Hepatocyte (in vitro differentiated cells): ENCODE results near the gene SH3RF3. TPM values are rescaled to one million over a fixed set of nuclear protein-coding genes. Genes with fewer than 3 reads are reported as not detected.

Source experiments
- DNase-seq: peaks from one replicate; pipeline ENCODE4 v3.0.0-alpha.2; 2016; ENCODE audit warnings: low spot score
- H2AFZ ChIP-seq: fragments of 200-600 bp; sonication (generic); 2 replicates; pipeline ENCODE4 v1.6.0; 2016; ENCODE audit warnings: antibody characterized with exemption, mild to moderate bottlenecking
- H3K27ac ChIP-seq: fragments of 200-600 bp; sonication (generic); 2 replicates; pipeline ENCODE4 v1.5.1; 2016; ENCODE audit warnings: mild to moderate bottlenecking
- H3K27me3 ChIP-seq: fragments of 200-600 bp; sonication (generic); 2 replicates; pipeline ENCODE4 v1.6.1; 2016
- H3K36me3 ChIP-seq: fragments of 200-600 bp; sonication (generic); replicated peaks from 2 replicates; pipeline ENCODE4 v1.5.1; 2016; ENCODE audit warnings: low read depth; ENCODE audit not compliant: insufficient read depth
- H3K4me1 ChIP-seq: fragments of 200-600 bp; sonication (generic); 2 replicates; pipeline ENCODE4 v1.5.1; 2016; ENCODE audit warnings: mild to moderate bottlenecking, moderate library complexity; ENCODE audit not compliant: insufficient read depth
- H3K4me2 ChIP-seq: fragments of 200-600 bp; sonication (generic); 2 replicates; pipeline ENCODE4 v1.6.0; 2016
- H3K4me3 ChIP-seq: fragments of 200-600 bp; sonication (generic); 2 replicates; pipeline ENCODE4 v1.5.1; 2016; ENCODE audit warnings: mild to moderate bottlenecking
- H3K79me2 ChIP-seq: fragments of 200-600 bp; sonication (generic); 2 replicates; pipeline ENCODE4 v1.6.0; 2017; ENCODE audit warnings: mild to moderate bottlenecking
- H3K9me2 ChIP-seq: fragments of 200-600 bp; sonication (generic); replicated peaks from 2 replicates; pipeline ENCODE4 v1.6.0; 2017; ENCODE audit warnings: mild to moderate bottlenecking; ENCODE audit not compliant: insufficient read depth
- H3K9me3 ChIP-seq: fragments of 200-600 bp; sonication (generic); 2 replicates; pipeline ENCODE4 v1.5.1; 2016; ENCODE audit warnings: low read depth, mild to moderate bottlenecking
- H4K20me1 ChIP-seq: fragments of 200-600 bp; sonication (generic); 2 replicates; pipeline ENCODE4 v1.6.0; 2016; ENCODE audit warnings: mild to moderate bottlenecking; ENCODE audit not compliant: insufficient read depth, poor library complexity, severe bottlenecking
- EZH2 ChIP-seq: fragments of 200-600 bp; sonication (generic); IDR thresholded peaks from 2 replicates; pipeline ENCODE4 v1.6.1; 2016; ENCODE audit warnings: antibody characterized with exemption, mild to moderate bottlenecking, borderline replicate concordance
- EZH2phosphoT487 ChIP-seq: fragments of 200-600 bp; sonication (generic); IDR thresholded peaks from one replicate; pipeline ENCODE4 v1.6.1; 2018; ENCODE audit warnings: antibody characterized with exemption, mild to moderate bottlenecking, low read depth, moderate library complexity; ENCODE audit not compliant: unreplicated experiment, severe bottlenecking
- WGBS: methylation state at CpG from one replicate; pipeline ENCODE4 v1.1.6; 2016; ENCODE audit warnings: low lambda C conversion rate; ENCODE audit errors: missing lambda C conversion rate; 5-methylcytosine and 5-hydroxymethylcytosine counted together
- polyA plus RNA-seq: library from polyadenylated mRNA; unstranded; fragments of >200 nt; fragmentation: Nextera tagmentation; extraction: Ambion mirVana; gene quantifications from 2 replicates; pipeline ENCODE4 v1.2.1, GENCODE V29; 2016
- total RNA-seq: library from RNA; depleted of rRNA; stranded (reverse); fragments of >200 nt; gene quantifications from 2 replicates; pipeline ENCODE4 v1.2.3, GENCODE V29; 2014
- TF ChIP-seq, protein P1 (sequence below): fragments of 200-600 bp; sonication (generic); IDR thresholded peaks from 2 replicates; pipeline ENCODE4 v1.5.1; 2016; ENCODE audit warnings: antibody characterized with exemption, mild to moderate bottlenecking; ENCODE audit not compliant: poor library complexity

SH3RF3 gene
- total and polyA plus RNA-seq, 2 experiments from 2014 or later, result 1.9 to 2.1 TPM

GRCh38 chr2:109322111-109322510 is 193.1 kb downstream of the SH3RF3 start:
- H3K4me2 ChIP-seq, result peak overlapping the region; percentile 49
- peak overlapping the region; percentile 90 for H3K27ac ChIP-seq
- H3K4me3 ChIP-seq, result no peak overlapping the region
- no peaks in the 10 kb centered on the region for H3K79me2 ChIP-seq
- H3K9me2 ChIP-seq, result no peaks in the 10 kb centered on the region
- no peak overlapping the region for H2AFZ ChIP-seq
- H4K20me1 ChIP-seq, result no peaks in the 10 kb centered on the region
- H3K27me3 ChIP-seq, result no peaks in the 10 kb centered on the region
- peaks cover 38% of the 10 kb centered on the region for H3K4me1 ChIP-seq
- peak; percentile 84 for DNase-seq
- TF ChIP-seq, protein P1, sequence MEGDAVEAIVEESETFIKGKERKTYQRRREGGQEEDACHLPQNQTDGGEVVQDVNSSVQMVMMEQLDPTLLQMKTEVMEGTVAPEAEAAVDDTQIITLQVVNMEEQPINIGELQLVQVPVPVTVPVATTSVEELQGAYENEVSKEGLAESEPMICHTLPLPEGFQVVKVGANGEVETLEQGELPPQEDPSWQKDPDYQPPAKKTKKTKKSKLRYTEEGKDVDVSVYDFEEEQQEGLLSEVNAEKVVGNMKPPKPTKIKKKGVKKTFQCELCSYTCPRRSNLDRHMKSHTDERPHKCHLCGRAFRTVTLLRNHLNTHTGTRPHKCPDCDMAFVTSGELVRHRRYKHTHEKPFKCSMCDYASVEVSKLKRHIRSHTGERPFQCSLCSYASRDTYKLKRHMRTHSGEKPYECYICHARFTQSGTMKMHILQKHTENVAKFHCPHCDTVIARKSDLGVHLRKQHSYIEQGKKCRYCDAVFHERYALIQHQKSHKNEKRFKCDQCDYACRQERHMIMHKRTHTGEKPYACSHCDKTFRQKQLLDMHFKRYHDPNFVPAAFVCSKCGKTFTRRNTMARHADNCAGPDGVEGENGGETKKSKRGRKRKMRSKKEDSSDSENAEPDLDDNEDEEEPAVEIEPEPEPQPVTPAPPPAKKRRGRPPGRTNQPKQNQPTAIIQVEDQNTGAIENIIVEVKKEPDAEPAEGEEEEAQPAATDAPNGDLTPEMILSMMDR, result no peak
- no peak for TF ChIP-seq EZH2
- no peak for TF ChIP-seq EZH2phosphoT487
- H3K36me3 ChIP-seq, result no peaks in the 10 kb centered on the region
- WGBS, result 39% methylated on average over 6 of the region's 6 CpGs
- no peaks in the 10 kb centered on the region for H3K9me3 ChIP-seq

- no peak for DNase-seq
- H3K4me1 ChIP-seq, result peaks cover 33% of the 10 kb centered on the region
- peak overlapping the region; percentile 21 for H3K4me2 ChIP-seq
- H2AFZ ChIP-seq, result no peak overlapping the region
- no peaks in the 10 kb centered on the region for H3K9me2 ChIP-seq
- H3K9me3 ChIP-seq, result no peaks in the 10 kb centered on the region
- no peaks in the 10 kb centered on the region for H3K36me3 ChIP-seq
- TF ChIP-seq EZH2, result no peak
- TF ChIP-seq, protein P1, result no peak
- no peak for TF ChIP-seq EZH2phosphoT487
- H3K27me3 ChIP-seq, result no peaks in the 10 kb centered on the region
- H3K4me3 ChIP-seq, result no peak overlapping the region
- no peaks in the 10 kb centered on the region for H3K79me2 ChIP-seq
- 50% methylated on average over 1 of the region's 1 CpG for WGBS
- no peaks in the 10 kb centered on the region for H4K20me1 ChIP-seq
- peak overlapping the region; percentile 5 for H3K27ac ChIP-seq
Measured at GRCh38 chr2:109322641-109323040, 193.6 kb downstream of the SH3RF3 start.

DNA sequence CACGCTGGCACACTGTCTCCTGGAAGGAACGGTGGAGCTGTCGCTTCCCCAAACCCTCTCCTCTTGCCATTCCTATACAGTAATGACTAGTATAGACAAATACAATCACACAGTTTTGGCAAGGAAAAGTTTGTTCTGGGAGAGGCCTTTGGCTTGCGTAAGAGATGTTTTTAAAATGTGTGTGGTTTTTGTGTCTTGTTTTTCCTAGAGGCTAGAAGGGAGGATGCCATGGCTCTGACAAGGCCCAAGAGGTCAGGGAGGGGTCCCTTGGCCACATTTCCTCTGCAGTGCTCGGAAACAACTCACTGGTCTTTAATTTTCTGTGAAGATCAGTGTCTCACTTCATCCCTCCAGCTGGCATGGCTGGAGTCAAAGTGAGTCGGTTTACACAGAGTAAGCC is 195.9 kb downstream of the SH3RF3 start:
- Histone ChIP-seq H3K27me3 (no peaks in the 10 kb centered on the region), H2AFZ (no peak overlapping the region), H3K4me3 (no peak overlapping the region), H3K79me2 (peaks cover 3% of the 10 kb centered on the region), H3K27ac (peak overlapping the region; percentile 33), H3K36me3 (no peaks in the 10 kb centered on the region), H4K20me1 (no peaks in the 10 kb centered on the region), H3K9me3 (no peaks in the 10 kb centered on the region), H3K4me2 (no peak overlapping the region), H3K4me1 (peaks cover 18% of the 10 kb centered on the region), H3K9me2 (no peaks in the 10 kb centered on the region)
- WGBS, result 93% methylated on average over 6 of the region's 6 CpGs
- TF ChIP-seq, protein P1, result no peak
- TF ChIP-seq EZH2phosphoT487 (no peak), EZH2 (no peak)
- no peak for DNase-seq

GRCh38 chr2:109325570-109325969 is 196.6 kb downstream of the SH3RF3 start:
- peak overlapping the region; percentile 2 for H3K27ac ChIP-seq
- H3K4me3 ChIP-seq, result no peak overlapping the region

More at GRCh38 chr2:109325570-109325969, 196.6 kb downstream of the SH3RF3 start:
- Histone ChIP-seq H2AFZ (no peak overlapping the region), H3K9me3 (no peaks in the 10 kb centered on the region), H3K4me1 (peaks cover 18% of the 10 kb centered on the region), H4K20me1 (no peaks in the 10 kb centered on the region), H3K79me2 (peaks cover 3% of the 10 kb centered on the region), H3K36me3 (no peaks in the 10 kb centered on the region), H3K27me3 (no peaks in the 10 kb centered on the region), H3K9me2 (no peaks in the 10 kb centered on the region), H3K4me2 (no peak overlapping the region)
- no peak for TF ChIP-seq EZH2
- TF ChIP-seq EZH2phosphoT487, result no peak
- TF ChIP-seq, protein P1, result no peak
- WGBS, result 93% methylated on average over 4 of the region's 4 CpGs
- DNase-seq, result no peak
